Measurements from ENCODE around the gene OR2S2. TPM values are rescaled to one million over a fixed set of nuclear protein-coding genes. Genes with fewer than 3 reads are reported as not detected.

Gene OR2S2
- total and polyA plus RNA-seq, 2 donors (not counting 3 experiments of a cell fraction or from before 2014, with no cell fraction given): not detected

- CTCF ChIA-PET: interaction anchor here (1.2 to 3.9 kb wide), 8 partner anchors 8 to 154 kb away, joined by 3 to 103 read pairs (median 14); partner anchors contain the start of genes HRCT1 and SPAAR
- DNase-seq (ENCODE audit: low read depth, low spot score) (no peak), FAIRE-seq (no peak)
- no peaks in the 10 kb centered on the region for H3K9me3 ChIP-seq (replicated peaks; ENCODE audit: control insufficient read depth, insufficient read depth, low read length)
- H3K27ac ChIP-seq (ENCODE audit: insufficient read depth, low read depth, low read length): no peak overlapping the region
- POLR2A ChIA-PET: interaction anchor here (0.8 kb wide), 1 partner anchor 38 kb away, joined by 6 read pairs; no protein-coding TSS in a partner anchor
- dilution Hi-C loops (cut with MboI; ENCODE audit: extremely low pct_ligation_motif_present, low sequenced_read_pairs) (no loop called here), intact Hi-C loops (cut with micrococcal nuclease) (loop anchor here (2.0 kb wide), 2 partner anchors 15 to 153 kb away; partner anchors contain the start of gene NPR2)
- H3K27me3 ChIP-seq (ENCODE audit: control insufficient read depth in 2 of 2, insufficient read depth in 2 of 2, low read length in 2 of 2): no peaks in the 10 kb centered on the region
- no peaks in the 10 kb centered on the region for H3K9me1 ChIP-seq (replicated peaks; ENCODE audit: control insufficient read depth, extremely low read depth, insufficient read depth, low read length)
- no peaks in the 10 kb centered on the region for H3K79me2 ChIP-seq (ENCODE audit: control insufficient read depth, insufficient read depth, low read length)
- H3K36me3 ChIP-seq (ENCODE audit: control insufficient read depth in 2 of 2, extremely low read depth in 1 of 2, insufficient read depth in 2 of 2, low read length in 2 of 2): no peaks in the 10 kb centered on the region
- H3K4me2 ChIP-seq (ENCODE audit: insufficient read depth, low read length): no peak overlapping the region
- H4K20me1 ChIP-seq (replicated peaks; ENCODE audit: control insufficient read depth, extremely low read depth, insufficient read depth, low read length): no peaks in the 10 kb centered on the region
- no TSS peak for BruUV-seq (replicated peaks)
- TF ChIP-seq POLR2AphosphoS5 (IDR thresholded peaks at IDR 0.05; ENCODE audit: insufficient read depth, low read depth, low read length) (no peak), GATA2 (IDR thresholded peaks at IDR 0.05; ENCODE audit: insufficient read depth, insufficient read length, low read depth, low read length) (no peak), EZH2 (IDR thresholded peaks at IDR 0.05; ENCODE audit: borderline replicate concordance, low read depth, low read length, severe bottlenecking) (no peak), CTCF (IDR thresholded peaks at IDR 0.05; ENCODE audit: extremely low read depth in 1 of 2, insufficient read depth in 1 of 2, low read depth in 1 of 2, low read length in 2 of 2) (no peak), MYC (IDR thresholded peaks at IDR 0.05; ENCODE audit: low read depth, low read length) (no peak), POLR2A (IDR thresholded peaks at IDR 0.05; ENCODE audit: low read depth, low read length) (no peak), FOS (IDR thresholded peaks at IDR 0.05; ENCODE audit: borderline replicate concordance, insufficient read depth, low read length) (no peak), MAX (IDR thresholded peaks at IDR 0.05; ENCODE audit: insufficient read depth, insufficient read length) (no peak), JUN (IDR thresholded peaks at IDR 0.05; ENCODE audit: borderline replicate concordance, insufficient read depth, insufficient read length, low read depth) (no peak)
- peak overlapping the region; percentile 20 for H2AFZ ChIP-seq (ENCODE audit: low read depth, low read length)
- no peak overlapping the region for H3K9ac ChIP-seq (replicated peaks; ENCODE audit: extremely low read depth, insufficient read depth, low read length)
- peaks cover 14% of the 10 kb centered on the region for H3K4me1 ChIP-seq (ENCODE audit: control insufficient read depth, extremely low read depth, insufficient read depth, low read length)
- H3K4me3 ChIP-seq (replicated peaks in 1 of 3; ENCODE audit: insufficient read depth in 1 of 3, low read depth in 1 of 3, low read length in 3 of 3): no peak overlapping the region
Measured at GRCh38 chr9:35944173-35944572, 13.8 kb downstream of the OR2S2 start.

All from endothelial cell of umbilical vein (primary cell).